Adrenal gland (tissue), 12 donors: ENCODE data around the gene VAC14. TPM values are rescaled to one million over a fixed set of nuclear protein-coding genes. Genes with fewer than 3 reads are reported as not detected.
A peak's percentile ranks its signal among the peaks of the same experiment; 100 is the strongest.

Source experiments
- DNase-seq, 7 donors: peaks; one replicate each; pipeline ENCODE4 v3.0.0-alpha.2; 2019 to 2020
- H3K27ac ChIP-seq, 5 donors: fragments of 200-600 bp; sonication (generic) in 4 of 5; 1 replicate in 3 of 5; 2 replicates in 2 of 5; pipeline versions ENCODE4 v1.5.1 to v1.8.0; 2016 to 2020; ENCODE audit warnings: mild to moderate bottlenecking in 1 of 5
- H3K27me3 ChIP-seq: fragments of 200-600 bp; 2 replicates; pipeline ENCODE4 v1.8.0; 2021
- H3K36me3 ChIP-seq, 2 donors: fragments of 200-600 bp; replicated peaks in 1 of 2; 1 replicate in 1 of 2; 2 replicates in 1 of 2; pipeline versions ENCODE4 v1.5.1 to v1.8.0; 2018 to 2022
- H3K4me1 ChIP-seq, 2 donors: fragments of 200-600 bp; replicated peaks in 1 of 2; 1 replicate in 1 of 2; 2 replicates in 1 of 2; pipeline versions ENCODE4 v1.5.1 to v1.8.0; 2018 to 2021
- H3K4me3 ChIP-seq, 4 donors: fragments of 200-600 bp; sonication (generic) in 3 of 4; one replicate each; pipeline ENCODE4 v1.5.1; 2016 to 2018
- H3K9me3 ChIP-seq, 3 donors: fragments of 200-600 bp; sonication (generic) in 1 of 3; replicated peaks in 1 of 3; 1 replicate in 2 of 3; 2 replicates in 1 of 3; pipeline versions ENCODE4 v1.5.1 to v1.8.0; 2016 to 2021
- WGBS, 4 donors: extraction: QIAGEN DNeasy Blood & Tissue Kit in 2 of 4; methylation state at CpG; one replicate each; pipeline versions ENCODE4 v1.1.5 to v1.1.7; 2013 to 2017; 5-methylcytosine and 5-hydroxymethylcytosine counted together
- intact Hi-C, 2 donors: fragments of 100-400 bp; cut with DNase I; formaldehyde crosslinking; loops; one replicate each; pipeline versions ENCODE4 v1.14.1 to v1.15.0; 2022 to 2023
- polyA plus RNA-seq, 3 donors: library from polyadenylated mRNA; stranded (reverse); fragments of 200-250 nt in 2 of 3; fragments of 350-450 nt in 1 of 3; fragmentation: Illumina TruSeq in 1 of 3; extraction: RNeasy Lipid Tissue Mini Kit (QIAGEN cat#74804) in 1 of 3; gene quantifications; one replicate each; pipeline ENCODE4 v1.2.3, GENCODE V29; 2013 to 2014
- total RNA-seq, 9 donors: library from RNA; depleted of rRNA in 4 of 9; stranded (reverse); fragments of >200 nt in 4 of 9; fragments of 120-200 nt in 1 of 9; fragmentation: NEBNext Ultra II Directional in 1 of 9; extraction: Animal tissue kit (Norgen Biotek cat#: 25700) in 1 of 9; gene quantifications; one replicate each; pipeline versions ENCODE4 v1.1.0 to v1.2.4, GENCODE V29; 2013 to 2023
- TF ChIP-seq, protein P1 (sequence below), 6 experiments: fragments of 450-650 bp in 4 of 6; fragments of 200-600 bp in 2 of 6; sonication (generic) in 1 of 6; IDR thresholded peaks; 1 replicate in 5 of 6; 2 replicates in 1 of 6; pipeline versions ENCODE4 v1.5.1 to v1.8.0; 2016 to 2021; ENCODE audit warnings: antibody characterized with exemption in 6 of 6, mild to moderate bottlenecking in 2 of 6, moderate library complexity in 1 of 6
- donor health status: healthy with polysubstance abuse.
- donor health status: Bipolar disorder and iron deficiency.
- donor health status: DM: yes; HTN: yes; CAD: no.
- donor health status: DM: no; HTN: no; CAD: no.
- donor health status: DM: no; HTN: no; CAD: no.
- donor health status: DM: yes; HTN: yes; CAD: no.

Gene VAC14
- total and polyA plus RNA-seq, 12 donors, result 24.6 to 74.8 (median 50.1) TPM

DNA sequence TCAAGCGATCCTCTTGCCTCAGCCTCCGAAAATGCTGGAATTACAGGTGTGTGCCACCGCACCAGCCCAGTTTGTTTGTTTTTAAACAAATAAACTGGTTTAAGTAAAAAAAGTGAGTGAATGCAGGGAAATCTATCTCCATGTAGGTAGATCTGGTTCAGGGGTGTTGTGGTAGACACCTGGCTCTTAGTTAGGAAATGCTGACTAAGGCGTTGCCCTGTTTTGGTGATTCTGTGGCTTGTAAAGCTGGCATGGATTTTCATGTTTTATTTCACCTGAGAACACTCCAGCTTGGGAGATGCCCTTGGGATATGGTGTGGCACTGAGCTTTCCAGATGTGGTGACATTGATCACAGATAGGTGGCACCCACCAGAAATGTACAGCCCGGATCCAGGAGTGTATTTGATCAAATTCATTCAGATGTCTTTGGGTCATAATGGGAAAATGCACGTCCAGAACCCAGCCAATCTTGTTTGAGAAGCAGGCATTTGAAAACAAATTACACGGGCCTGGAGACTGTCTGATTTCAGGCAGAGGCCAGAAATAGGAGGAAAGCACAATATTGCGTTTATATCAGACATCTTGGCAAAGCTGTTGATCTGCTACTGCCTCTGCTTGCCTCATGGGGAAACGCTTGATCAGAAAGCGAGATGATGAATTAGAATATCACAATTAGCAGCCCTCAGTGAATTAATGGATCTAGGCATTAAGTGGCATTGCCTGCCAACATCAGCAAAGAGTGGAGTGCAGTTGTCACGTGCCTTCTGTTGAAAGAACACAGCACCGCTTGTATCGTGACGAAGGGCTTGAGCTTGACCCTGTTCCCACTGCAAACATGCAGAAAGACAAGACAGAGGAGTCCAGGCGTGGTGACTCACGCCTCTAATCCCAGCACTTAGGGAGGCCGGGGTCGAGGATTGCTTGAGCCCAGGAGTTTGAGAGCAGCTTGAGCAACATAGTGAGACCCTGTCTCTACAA lies 161.9 kb downstream of the VAC14 start:
- peak in 6 of 7 donors; percentile 60 to 85 (median 70) for DNase-seq
- no peaks in the 10 kb centered on the region for H3K27me3 ChIP-seq
- peaks cover 0 to 21% of the 10 kb centered on the region in 2 donors for H3K4me1 ChIP-seq
- H3K27ac ChIP-seq, result peak overlapping the region in 3 of 5 donors; percentile 51 to 69 (median 64)
- TF ChIP-seq, protein P1, sequence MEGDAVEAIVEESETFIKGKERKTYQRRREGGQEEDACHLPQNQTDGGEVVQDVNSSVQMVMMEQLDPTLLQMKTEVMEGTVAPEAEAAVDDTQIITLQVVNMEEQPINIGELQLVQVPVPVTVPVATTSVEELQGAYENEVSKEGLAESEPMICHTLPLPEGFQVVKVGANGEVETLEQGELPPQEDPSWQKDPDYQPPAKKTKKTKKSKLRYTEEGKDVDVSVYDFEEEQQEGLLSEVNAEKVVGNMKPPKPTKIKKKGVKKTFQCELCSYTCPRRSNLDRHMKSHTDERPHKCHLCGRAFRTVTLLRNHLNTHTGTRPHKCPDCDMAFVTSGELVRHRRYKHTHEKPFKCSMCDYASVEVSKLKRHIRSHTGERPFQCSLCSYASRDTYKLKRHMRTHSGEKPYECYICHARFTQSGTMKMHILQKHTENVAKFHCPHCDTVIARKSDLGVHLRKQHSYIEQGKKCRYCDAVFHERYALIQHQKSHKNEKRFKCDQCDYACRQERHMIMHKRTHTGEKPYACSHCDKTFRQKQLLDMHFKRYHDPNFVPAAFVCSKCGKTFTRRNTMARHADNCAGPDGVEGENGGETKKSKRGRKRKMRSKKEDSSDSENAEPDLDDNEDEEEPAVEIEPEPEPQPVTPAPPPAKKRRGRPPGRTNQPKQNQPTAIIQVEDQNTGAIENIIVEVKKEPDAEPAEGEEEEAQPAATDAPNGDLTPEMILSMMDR (IDR thresholded peaks at IDR 0.05), result no peak
- no peak overlapping the region for H3K4me3 ChIP-seq
- no peaks in the 10 kb centered on the region for H3K36me3 ChIP-seq
- H3K9me3 ChIP-seq, result no peaks in the 10 kb centered on the region
- intact Hi-C loops, result no loop called here
- 55 to 79% (median 70%) methylated on average over 17 to 18 of the region's 18 CpGs for WGBS, 4 donors

Other genes starting within 250 kb of the VAC14 start
- gene IL34, start 154.6 kb downstream of the VAC14 start, total RNA-seq, result 10 to 100 TPM in 8 of 9 donors, 1 to 10 TPM in 1; 1.2 to 62.9 (median 38.1) TPM
- gene IL34, start 154.6 kb downstream of the VAC14 start, polyA plus RNA-seq, result 10 to 100 TPM in 2 of 3 donors, 1 to 10 TPM in 1; 3.2 to 36.5 (median 35.0) TPM
- 100 to 1,000 TPM in 1 of 9 donors, 10 to 100 TPM in 8; 11.6 to 127 (median 74.8) TPM for gene MTSS2, start 115.1 kb downstream of the VAC14 start, total RNA-seq
- 100 to 1,000 TPM in 1 of 3 donors, 10 to 100 TPM in 2; 32.4 to 145 (median 39.2) TPM for gene MTSS2, start 115.1 kb downstream of the VAC14 start, polyA plus RNA-seq